Fibroblast of peridontal ligament (primary cell): Measurements from ENCODE around the gene CAV2.

Experiments
- DNase-seq: peaks from one replicate; pipeline ENCODE4 v3.0.0-alpha.2; 2010; ENCODE audit errors: extremely low read depth

The CAV2 gene

DNA sequence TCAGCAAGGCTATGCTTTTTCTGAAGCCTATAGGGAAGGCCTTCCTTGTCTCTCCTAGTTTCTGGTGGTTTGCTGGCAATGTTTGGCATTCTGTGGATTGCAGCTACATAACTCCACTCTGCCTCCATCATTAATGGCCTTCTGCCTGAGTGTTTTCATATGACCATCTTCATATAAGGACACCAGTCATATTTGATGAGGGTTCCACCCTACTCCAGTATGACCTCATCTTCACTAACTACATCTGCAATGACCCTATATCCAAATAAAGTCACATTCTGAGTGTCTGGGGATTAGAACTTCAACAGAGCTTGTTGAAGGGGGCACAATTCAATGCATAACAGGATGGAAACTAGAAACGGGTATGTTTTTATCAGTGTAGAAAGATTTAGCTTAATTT lies 47.4 kb downstream of the CAV2 start:
- DNase-seq = peak; percentile 55

DNA sequence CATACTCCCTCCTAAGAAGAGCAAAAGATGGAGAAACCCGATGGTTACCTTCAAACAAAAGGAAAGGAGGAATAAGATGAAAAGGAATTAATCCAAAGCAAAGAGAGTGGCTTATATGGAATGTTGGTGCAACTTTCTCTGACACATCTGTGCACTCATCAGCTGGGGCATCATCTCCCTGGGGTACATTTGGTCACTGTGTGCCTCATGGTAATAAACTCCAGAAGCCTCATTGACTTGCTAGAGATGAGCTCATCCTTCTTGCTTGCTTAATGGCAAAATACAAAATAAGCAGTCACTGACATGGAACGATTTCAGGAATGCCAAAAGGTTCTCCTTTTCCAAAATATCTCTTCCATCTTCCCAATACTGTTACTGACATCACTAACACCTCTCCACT lies 47.8 kb downstream of the CAV2 start:
- DNase-seq = peak; percentile 78

DNA sequence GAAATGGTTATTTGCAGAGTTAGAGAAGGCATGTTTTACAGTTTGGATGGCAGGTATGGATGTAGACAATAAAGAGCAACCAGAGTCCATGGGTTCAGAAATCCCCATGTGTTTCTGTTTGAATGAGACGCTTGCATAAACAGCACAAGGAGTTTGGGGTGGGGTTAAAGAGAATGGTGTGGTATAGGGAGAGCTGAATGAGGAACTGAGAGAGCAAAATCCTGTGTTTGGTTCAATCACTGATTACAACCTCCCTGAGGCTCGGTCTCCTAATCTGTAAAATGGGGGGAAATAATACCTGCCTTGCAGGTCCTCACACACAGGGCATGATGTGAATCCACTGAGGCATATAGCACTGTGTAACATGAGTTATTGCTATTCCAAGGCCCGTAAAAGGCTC lies 49.0 kb downstream of the CAV2 start:
- no peak for DNase-seq

DNA sequence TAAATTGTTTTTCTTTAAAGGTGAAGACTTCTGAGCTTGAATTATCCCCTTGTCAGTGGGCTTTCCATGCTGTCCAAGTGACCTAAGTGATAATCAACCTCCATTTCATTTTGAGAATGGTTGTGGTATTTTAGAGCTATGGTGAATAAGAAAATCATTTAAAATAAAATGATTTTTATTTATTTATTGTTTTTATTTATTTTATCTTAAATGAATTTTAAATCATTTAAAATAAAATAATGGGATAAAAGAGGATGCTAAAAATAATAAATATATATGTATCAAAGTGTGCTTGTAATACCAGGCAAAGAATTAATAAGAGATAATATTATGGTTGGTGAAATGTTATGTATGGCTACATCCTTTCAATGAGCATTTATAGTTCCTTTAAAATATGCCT lies 49.8 kb downstream of the CAV2 start:
- no peak for DNase-seq

DNA sequence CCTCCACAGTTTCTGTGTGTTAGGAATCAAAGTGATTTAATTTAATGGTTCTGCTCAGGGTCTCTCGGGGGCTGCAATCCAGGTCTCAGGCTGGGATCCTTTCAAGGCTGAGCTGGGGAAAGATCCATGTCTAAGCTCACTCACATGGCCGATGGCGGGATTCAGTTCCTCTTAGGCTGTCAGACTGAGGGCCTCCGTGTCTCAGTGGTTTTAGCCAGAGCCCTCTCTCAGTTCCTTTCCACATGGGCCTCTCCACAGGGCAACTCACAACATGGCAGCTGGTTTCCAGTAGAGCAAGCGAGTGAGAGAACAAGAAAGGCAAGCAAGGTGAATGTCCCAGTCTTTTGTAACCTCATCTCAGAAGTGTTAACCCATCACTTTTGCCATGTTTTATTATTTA lies 52.2 kb downstream of the CAV2 start:
- no peak for DNase-seq

DNA sequence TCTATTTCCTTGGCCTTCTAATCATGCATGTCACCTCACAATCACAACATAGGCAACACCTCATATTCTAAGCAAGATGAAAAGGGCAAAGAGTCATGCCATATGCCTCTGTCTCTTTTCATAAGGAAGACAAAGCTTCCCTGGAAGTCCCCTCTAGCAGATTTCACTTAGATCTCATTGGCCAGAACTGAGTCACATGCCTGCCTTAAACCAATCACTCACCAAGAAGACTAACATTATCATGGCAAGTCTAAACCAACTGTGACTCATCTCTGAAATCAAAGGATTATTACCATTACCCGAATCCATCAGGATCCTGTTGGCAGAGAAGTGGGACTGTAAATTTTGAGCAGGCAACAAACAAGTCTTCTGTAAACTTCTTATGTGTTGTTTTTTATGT lies 53.1 kb downstream of the CAV2 start:
- peak; percentile 41 for DNase-seq

DNA sequence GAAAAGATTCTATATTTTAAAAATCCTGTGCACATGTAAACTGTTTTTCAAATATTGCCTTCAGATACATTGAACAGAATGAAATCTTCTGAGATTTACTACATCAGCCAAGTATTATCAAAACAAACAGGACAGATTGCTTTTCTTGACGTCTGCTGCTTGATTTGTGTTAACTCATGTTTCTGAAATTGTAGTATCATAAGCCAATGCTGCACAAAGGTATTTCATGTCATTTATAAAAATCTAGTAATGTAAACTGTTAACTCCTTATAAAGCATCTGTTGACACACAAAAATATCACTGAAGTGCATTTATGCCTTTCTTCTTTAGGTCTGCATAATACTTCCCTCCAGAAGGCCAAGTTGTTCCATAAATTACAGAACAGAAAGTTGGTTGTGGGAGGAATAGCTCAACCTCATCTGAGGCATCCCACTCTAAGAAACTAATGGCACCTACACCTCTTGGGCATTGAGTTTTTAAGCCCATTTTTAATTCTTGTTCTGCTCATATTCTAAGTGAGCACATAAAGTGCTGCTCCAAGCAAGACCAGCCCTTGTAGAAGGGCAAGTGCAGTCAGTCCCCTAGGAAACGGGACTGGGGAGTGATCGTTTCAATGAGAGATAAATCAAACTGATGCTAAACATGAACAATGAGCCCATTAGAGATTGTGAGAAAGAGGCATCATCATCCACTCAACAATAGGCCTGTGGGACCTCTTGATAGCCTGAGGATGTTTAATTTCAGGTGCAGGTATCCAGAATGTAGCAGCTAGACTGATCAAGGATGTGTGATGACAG lies 53.8 kb downstream of the CAV2 start:
- peak; percentile 66 for DNase-seq

DNA sequence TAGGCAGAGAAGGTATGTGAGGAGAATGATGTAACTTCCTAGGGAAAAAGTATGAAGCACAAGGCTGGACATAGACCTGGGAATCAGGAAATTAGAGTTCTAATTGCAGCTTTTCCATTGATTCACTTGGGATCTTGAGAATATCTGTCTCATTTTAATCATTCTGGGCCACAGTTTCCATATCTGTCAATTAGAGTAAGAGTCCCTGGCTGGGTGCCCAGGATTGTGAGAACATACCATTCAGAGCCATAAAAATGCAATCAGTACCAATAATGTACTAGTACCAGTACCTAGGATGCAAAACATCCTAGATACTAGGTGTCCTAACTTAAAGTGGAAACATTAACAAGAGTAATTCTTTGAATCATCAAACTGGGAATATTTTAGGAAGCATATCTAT lies 54.9 kb downstream of the CAV2 start:
- DNase-seq = peak; percentile 44

DNA sequence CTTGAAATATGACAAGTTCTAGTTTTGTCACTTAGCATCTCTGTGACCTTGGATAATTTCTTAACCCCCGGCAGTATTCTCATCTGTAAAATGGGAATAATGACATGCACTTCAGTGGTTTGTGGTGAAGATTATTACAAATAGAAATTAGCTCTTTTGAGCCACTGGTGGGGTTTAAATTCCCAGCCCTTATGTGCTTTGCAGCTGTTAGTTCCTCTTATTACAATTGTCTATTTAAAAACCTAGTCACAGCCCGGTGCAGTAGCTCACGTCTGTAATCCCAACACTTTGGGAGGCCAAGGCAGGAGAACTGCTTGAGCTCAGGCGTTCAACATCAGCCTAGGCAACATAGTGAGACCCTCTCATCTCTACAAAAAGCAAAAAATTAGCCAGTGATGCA lies 55.4 kb downstream of the CAV2 start:
- no peak for DNase-seq

DNA sequence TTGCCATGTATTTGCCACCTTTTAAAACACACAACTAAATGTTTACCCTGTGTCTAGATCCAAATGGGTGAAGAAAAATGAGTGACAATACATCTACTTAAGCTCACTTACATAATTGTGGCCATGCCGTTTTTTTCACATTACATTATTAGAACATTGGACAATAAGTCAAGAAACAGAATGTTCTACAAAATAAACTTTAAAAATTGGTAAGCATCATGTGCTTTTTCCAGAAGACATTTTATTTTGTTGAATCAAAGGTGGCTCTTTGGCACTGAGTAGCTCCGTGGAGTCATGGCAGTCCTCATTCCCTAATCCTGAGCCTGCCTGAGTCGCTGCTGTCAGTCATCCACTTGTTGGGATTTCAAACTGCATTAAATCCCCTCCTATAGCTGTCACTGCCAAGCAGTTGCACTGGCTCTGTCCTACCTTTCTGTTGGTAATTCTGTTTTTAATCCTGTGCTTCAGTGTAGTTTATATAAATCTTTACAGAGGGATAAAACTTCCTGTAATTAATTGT lies 57.6 kb downstream of the CAV2 start:
- DNase-seq = no peak

DNA sequence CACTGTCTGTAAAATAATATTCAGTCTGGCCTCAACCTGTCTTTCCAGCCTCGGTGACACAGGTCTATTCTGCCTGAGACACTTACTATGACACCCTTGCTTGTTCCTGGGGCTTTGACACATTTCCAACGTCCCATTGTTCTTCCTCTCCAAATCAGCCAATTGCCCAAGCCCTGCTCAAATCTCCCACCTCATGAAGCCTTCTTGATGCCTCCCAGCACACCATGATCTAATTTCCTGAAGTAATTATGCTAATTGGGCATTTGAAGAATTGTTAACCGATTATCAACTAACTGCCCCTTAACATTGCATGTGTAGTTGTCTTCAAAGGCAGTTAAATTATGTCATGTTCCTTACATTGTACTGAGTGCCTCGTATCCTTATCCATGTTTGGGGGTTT lies 58.4 kb downstream of the CAV2 start:
- no peak for DNase-seq
